Stimulated activated naive CD8-positive, alpha-beta T cell treated with anti-CD3 and anti-CD28 coated beads, Interleukin-15, amount 100 ng/mL, for 72 hours (primary cell): Measurements from ENCODE around the gene RNASE11.
"Not testable (repeated sequence)": the region's sequence is repeated elsewhere in the genome, so short reads cannot be mapped to it uniquely, and the experiment has no call there.

Source experiments
- ATAC-seq: fragments of 150-1000 bp; cut with Tn5 transposase; 2 replicates; pipeline ENCODE4 v1.10.0; 2021; ENCODE audit warnings: mild to moderate bottlenecking, moderate library complexity
- DNase-seq, 2 donors: peaks; one replicate each; pipeline ENCODE4 v3.0.0; 2021 to 2022
- H3K27ac Mint-ChIP-seq, 2 donors: one replicate each; pipeline ENCODE4 v1.8.0; 2022; ENCODE audit warnings: mild to moderate bottlenecking in 2 of 2, mixed read lengths in 2 of 2, moderate library complexity in 2 of 2
- H3K27me3 Mint-ChIP-seq: one replicate; pipeline ENCODE4 v1.8.0; 2022; ENCODE audit warnings: mixed read lengths
- H3K4me1 Mint-ChIP-seq: one replicate; pipeline ENCODE4 v1.8.0; 2022; ENCODE audit warnings: mild to moderate bottlenecking, mixed read lengths
- H3K4me3 Mint-ChIP-seq, 2 donors: one replicate each; pipeline ENCODE4 v1.8.0; 2022; ENCODE audit warnings: mild to moderate bottlenecking in 2 of 2, mixed read lengths in 2 of 2, moderate library complexity in 1 of 2
- H3K9me3 Mint-ChIP-seq, 2 donors: one replicate each; pipeline ENCODE4 v1.8.0; 2022; ENCODE audit warnings: mixed read lengths in 2 of 2

Gene RNASE11

DNA sequence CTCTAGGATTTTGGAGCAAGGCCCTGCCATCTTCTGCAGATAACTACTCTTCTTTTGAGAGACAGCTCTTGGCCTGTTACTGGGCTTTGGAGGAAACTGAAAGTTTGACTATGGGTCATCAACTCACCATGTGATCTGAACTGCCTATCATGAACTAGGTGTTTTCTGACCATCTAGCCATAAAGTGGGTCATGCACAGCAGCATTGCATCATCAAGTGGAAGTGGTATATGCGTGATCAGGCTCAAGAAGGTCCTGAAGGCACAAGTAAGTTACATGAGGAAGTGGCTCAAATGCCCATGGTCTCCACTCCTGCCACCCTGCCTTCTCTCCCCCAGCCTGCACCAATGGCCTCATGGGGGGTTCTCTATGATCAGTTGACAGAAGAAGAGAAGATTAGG is 17.1 kb downstream of the RNASE11 start:
- not testable (repeated sequence) for ATAC-seq, H3K4me1 Mint-ChIP-seq, H3K27me3 Mint-ChIP-seq, H3K4me3 Mint-ChIP-seq, H3K27ac Mint-ChIP-seq, DNase-seq
- H3K9me3 Mint-ChIP-seq, result peaks cover 12 to 14% of the 10 kb centered on the region in 2 donors

DNA sequence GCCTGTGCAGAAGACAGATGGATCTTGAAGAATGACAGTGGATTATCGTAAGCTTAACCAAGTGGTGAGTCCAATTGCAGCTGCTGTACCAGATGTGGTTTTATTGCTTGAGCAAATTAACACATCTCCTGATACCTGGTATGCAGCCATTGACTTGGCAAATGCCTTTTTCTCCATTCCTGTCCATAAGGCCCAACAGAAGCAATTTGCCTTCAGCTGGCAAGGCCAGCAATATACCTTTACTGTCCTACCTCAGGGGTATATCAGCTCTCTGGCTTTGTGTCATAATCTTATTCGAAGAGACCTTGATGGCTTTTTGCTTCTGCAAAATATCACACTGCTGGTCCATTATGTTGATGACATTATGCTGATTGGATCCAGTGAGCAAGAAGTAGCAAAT is 17.9 kb downstream of the RNASE11 start:
- ATAC-seq, H3K4me1 Mint-ChIP-seq, H3K27ac Mint-ChIP-seq: not testable (repeated sequence)

GRCh38 chr14:20569066-20569465 is 18.7 kb downstream of the RNASE11 start:
- DNase-seq (no peak), ATAC-seq (no peak)
- Mint-ChIP-seq H3K9me3 (peaks cover 12 to 14% of the 10 kb centered on the region in 2 donors), H3K27ac (no peak overlapping the region), H3K27me3 (no peaks in the 10 kb centered on the region), H3K4me3 (no peak overlapping the region), H3K4me1 (peaks cover 7% of the 10 kb centered on the region)

More for the DNA sequence above, 17.9 kb downstream of the RNASE11 start:
- not testable (repeated sequence) for H3K27me3 Mint-ChIP-seq, DNase-seq, H3K4me3 Mint-ChIP-seq
- peaks cover 12 to 14% of the 10 kb centered on the region in 2 donors for H3K9me3 Mint-ChIP-seq

DNA sequence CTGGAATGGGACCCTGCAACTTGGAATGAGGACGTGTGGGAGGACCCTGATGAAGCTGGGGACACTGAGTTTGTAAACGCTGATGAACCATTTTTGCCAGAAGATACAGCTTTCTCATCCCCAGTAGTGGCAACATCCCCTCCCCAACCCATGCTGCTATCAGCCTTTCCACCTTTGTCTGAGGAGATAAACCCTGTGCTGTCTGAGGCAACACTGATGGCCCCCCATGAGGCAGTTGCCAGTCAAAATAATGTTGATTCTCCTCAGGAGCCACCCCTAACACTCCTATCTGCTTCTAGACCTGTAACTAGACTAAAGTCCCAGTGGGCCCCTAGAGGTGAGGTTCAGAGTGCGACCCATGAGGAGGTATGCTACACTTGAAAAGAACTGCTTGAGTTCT is 19.4 kb downstream of the RNASE11 start:
- Mint-ChIP-seq H3K9me3 (peaks cover 12 to 14% of the 10 kb centered on the region in 2 donors), H3K27ac (no peak overlapping the region), H3K4me3 (no peak overlapping the region), H3K27me3 (no peaks in the 10 kb centered on the region), H3K4me1 (peaks cover 7% of the 10 kb centered on the region)
- no peak for ATAC-seq
- DNase-seq, result no peak

DNA sequence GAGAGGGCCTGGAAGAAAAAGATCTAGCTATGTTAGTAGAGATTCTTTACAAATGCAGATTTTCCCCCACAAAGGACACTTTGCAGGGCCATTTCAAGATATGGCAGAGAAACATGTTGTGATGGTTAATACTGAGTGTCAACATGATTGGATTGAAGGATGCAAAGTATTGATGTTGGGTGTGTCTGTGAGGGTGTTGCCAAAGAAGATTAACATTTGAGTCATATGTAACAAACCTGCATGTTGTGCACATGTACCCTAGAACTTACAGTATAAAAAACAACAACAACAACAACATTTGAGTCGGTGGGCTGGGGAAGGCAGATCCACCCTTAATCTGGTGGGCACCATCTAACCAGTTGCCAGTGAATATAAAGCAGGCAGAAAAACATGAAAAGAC is 20.6 kb downstream of the RNASE11 start:
- DNase-seq, H3K27me3 Mint-ChIP-seq, H3K4me3 Mint-ChIP-seq, ATAC-seq, H3K4me1 Mint-ChIP-seq, H3K27ac Mint-ChIP-seq: not testable (repeated sequence)
- peaks cover 12 to 14% of the 10 kb centered on the region in 2 donors for H3K9me3 Mint-ChIP-seq

- Mint-ChIP-seq H3K27me3 (no peaks in the 10 kb centered on the region), H3K27ac (no peak overlapping the region), H3K4me1 (peaks cover 7% of the 10 kb centered on the region), H3K9me3 (peaks cover 12 to 14% of the 10 kb centered on the region in 2 donors), H3K4me3 (no peak overlapping the region)
- DNase-seq, result no peak
- no peak for ATAC-seq
Measured at GRCh38 chr14:20564501-20564997, 23.3 kb downstream of the RNASE11 start.

- Mint-ChIP-seq H3K4me3 (no peak overlapping the region), H3K27ac (no peak overlapping the region), H3K4me1 (peaks cover 7% of the 10 kb centered on the region)
Measured at GRCh38 chr14:20563971-20564370, 23.8 kb downstream of the RNASE11 start.

DNA sequence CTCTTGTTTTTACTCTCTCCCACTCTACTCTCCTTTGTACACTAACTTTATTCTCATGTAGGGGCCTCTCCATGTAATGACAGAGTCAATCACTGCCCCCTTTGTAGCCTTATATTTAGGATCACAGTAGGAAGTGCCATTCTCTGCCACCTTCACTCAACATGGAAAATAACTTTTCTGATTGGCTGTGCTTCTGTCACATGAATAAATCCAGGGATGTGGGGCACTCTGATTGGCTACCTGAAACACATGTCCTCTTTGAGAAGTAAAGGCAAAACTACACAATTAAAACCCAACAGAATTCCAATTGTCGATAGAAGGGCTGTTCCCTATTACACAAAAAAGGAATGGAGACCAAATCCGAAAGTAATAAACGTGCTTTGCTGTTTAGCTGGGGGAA is 26.8 kb downstream of the RNASE11 start, which contains the start of gene RNASE9:
Gene RNASE9, minus strand, starts transcription at position 87 of the 400 bp plus-strand sequence.
- Mint-ChIP-seq H3K27me3 (no peaks in the 10 kb centered on the region), H3K4me3 (no peak within 1 kb of the TSS), H3K9me3 (no peaks in the 10 kb centered on the region), H3K4me1 (no peaks in the 10 kb centered on the region), H3K27ac (no peak within 1 kb of the TSS)
- ATAC-seq, result no peak
- no peak for DNase-seq

More at GRCh38 chr14:20563971-20564370, 23.8 kb downstream of the RNASE11 start:
- Mint-ChIP-seq H3K27me3 (no peaks in the 10 kb centered on the region), H3K9me3 (peaks cover 12% of the 10 kb centered on the region in 2 donors)
- ATAC-seq (no peak), DNase-seq (no peak)

DNA sequence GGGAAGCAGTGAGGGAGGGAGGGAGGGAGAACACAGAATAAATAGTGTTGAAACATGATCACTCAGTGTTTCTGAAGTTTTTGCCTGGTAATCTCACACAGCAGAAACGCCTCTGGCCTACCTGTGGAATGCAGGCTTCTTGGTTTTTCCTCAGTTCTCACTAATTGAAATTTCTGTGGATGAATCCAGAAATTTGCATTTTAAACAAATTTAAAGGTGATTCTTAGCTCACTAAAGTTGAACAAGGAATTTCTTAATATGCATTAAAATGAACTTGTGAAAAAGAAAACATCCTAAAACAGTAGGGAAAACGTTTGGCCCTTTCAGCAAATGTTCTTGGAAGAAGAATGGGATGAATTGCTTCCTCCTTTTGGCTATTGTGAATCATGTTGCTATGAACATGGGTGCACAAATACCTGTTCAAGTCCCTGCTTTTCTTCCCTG is 28.3 kb downstream of the RNASE11 start:
- Mint-ChIP-seq H3K4me1 (no peaks in the 10 kb centered on the region), H3K27me3 (no peaks in the 10 kb centered on the region), H3K9me3 (no peaks in the 10 kb centered on the region), H3K4me3 (no peak overlapping the region), H3K27ac (no peak overlapping the region)
- ATAC-seq (no peak), DNase-seq (no peak)

- H3K4me1 Mint-ChIP-seq, result no peaks in the 10 kb centered on the region
- no peaks in the 10 kb centered on the region for H3K9me3 Mint-ChIP-seq
- H3K27ac Mint-ChIP-seq, result no peak overlapping the region
- no peak overlapping the region for H3K4me3 Mint-ChIP-seq
- ATAC-seq (no peak), DNase-seq (no peak)
- no peaks in the 10 kb centered on the region for H3K27me3 Mint-ChIP-seq
Measured at GRCh38 chr14:20557212-20557542, 30.6 kb downstream of the RNASE11 start.

DNA sequence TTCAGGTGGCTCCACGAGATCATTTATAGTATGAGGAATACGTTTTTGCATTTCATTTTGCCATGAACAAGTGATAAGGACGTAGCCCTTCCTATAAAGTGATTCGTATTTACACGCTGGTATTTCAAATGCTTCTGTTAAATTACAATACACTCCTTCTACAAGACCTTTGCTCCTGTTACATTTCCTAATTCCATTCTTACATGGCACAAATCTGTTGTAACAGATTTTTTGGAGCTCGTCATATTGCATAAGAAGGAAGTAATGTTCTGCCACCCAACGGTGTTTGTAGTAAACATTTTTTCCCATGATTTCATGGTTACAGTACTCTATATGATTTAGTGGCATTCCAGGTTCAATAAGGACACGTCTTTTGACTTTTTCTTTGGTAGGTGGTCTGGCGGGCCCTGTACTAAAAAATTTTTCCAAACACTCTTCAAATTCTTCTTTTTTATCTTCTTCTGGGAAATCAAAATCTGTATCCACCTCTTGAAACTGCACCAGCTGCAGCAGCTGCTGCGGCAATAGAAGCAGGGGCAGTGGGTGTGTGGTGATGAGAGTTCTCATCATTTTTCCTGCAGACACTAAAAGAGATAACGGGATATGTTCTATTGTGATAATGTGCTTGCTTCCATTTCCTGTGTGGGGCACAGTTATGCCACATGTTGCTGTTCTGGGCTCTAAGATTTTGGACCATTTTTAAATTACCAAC is 31.1 kb downstream of the RNASE11 start:
- no peaks in the 10 kb centered on the region for H3K4me1 Mint-ChIP-seq
- no peak overlapping the region for H3K27ac Mint-ChIP-seq
- H3K27me3 Mint-ChIP-seq, result no peaks in the 10 kb centered on the region
- H3K4me3 Mint-ChIP-seq, result no peak overlapping the region
- ATAC-seq, result no peak
- DNase-seq, result no peak
- H3K9me3 Mint-ChIP-seq, result no peaks in the 10 kb centered on the region

GRCh38 chr14:20555845-20556244 is 32.0 kb downstream of the RNASE11 start:
- Mint-ChIP-seq H3K4me1 (no peaks in the 10 kb centered on the region), H3K27me3 (no peaks in the 10 kb centered on the region), H3K27ac (no peak overlapping the region), H3K4me3 (no peak overlapping the region), H3K9me3 (no peaks in the 10 kb centered on the region)
- no peak for DNase-seq
- no peak for ATAC-seq

DNA sequence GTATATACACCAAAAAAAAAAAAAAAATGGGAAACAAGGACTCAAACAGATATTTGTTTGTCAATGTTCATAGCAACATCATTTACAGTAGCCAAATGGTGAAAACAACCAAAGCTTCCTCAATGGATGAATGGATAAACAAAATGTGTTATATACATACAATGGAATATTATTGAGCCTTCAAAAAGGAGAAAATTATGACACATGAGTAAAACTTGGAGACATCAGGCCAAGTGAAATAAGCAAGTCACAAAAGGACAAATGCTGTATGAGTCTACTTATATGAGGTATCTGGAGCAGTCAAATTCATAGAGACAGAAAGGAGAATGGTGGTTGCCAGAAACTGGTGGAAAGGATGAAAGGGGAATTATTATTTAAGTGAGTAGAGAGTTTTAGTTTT is 34.8 kb downstream of the RNASE11 start:
- no peak for DNase-seq
- Mint-ChIP-seq H3K27ac (no peak overlapping the region), H3K4me1 (no peaks in the 10 kb centered on the region), H3K27me3 (no peaks in the 10 kb centered on the region), H3K9me3 (no peaks in the 10 kb centered on the region), H3K4me3 (no peak overlapping the region)
- no peak for ATAC-seq

DNA sequence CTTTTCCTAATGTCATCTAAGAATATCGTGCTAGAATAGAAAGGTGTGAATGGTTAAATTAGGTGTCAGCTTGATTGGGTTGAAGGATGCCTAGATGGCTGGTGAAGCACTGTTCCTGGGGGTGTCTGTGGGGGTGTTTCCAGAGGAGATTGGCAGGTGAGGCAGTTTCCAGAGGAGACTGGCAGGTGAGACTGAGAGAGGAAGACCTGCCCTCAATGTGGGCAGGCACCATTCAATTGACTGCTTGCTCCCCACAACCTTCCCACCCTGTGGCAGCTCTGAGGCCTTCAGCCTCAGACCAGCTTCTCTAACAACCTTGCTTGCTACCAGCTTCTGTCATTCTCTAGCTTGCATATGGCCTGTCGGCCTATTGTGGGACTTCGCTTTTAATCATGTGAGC is 36.2 kb downstream of the RNASE11 start:
- Mint-ChIP-seq H3K27ac (no peak overlapping the region), H3K4me1 (no peaks in the 10 kb centered on the region), H3K27me3 (no peaks in the 10 kb centered on the region), H3K4me3 (no peak overlapping the region), H3K9me3 (no peaks in the 10 kb centered on the region)
- DNase-seq (no peak), ATAC-seq (no peak)

DNA sequence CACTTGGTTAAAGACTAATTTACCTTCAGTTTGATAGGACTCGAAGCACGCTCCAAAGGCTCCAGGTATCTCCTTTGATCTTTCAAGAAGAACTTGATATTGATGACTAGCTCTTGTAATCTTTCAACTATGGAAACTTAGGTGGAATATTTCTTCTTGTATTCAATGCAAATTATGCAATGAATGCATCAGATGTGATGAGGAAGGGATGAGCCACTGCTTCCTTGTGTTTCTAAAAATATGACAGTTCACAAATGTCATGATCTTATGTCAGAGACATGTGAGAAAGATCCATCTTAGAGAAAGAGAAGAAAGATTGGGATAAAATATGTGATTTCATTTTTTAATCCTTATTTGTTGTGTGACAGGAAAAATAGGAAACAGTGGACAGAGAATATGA is 36.9 kb downstream of the RNASE11 start:
- H3K27me3 Mint-ChIP-seq, result no peaks in the 10 kb centered on the region
- no peak overlapping the region for H3K27ac Mint-ChIP-seq
- ATAC-seq, result no peak
- H3K4me3 Mint-ChIP-seq, result no peak overlapping the region
- DNase-seq, result no peak
- no peaks in the 10 kb centered on the region for H3K4me1 Mint-ChIP-seq
- H3K9me3 Mint-ChIP-seq, result no peaks in the 10 kb centered on the region

- H3K4me1 Mint-ChIP-seq, result no peaks in the 10 kb centered on the region
- no peaks in the 10 kb centered on the region for H3K9me3 Mint-ChIP-seq
- DNase-seq (no peak), ATAC-seq (no peak)
- peaks cover 9% of the 10 kb centered on the region for H3K27me3 Mint-ChIP-seq
- H3K4me3 Mint-ChIP-seq, result no peak overlapping the region
- H3K27ac Mint-ChIP-seq, result no peak overlapping the region
Measured at GRCh38 chr14:20548414-20549158, 39.2 kb downstream of the RNASE11 start.
